ENCODE measurements around the gene LRRC7. TPM values are rescaled to one million over a fixed set of nuclear protein-coding genes. Genes with fewer than 3 reads are reported as not detected.

Gene LRRC7
- total and polyA plus RNA-seq, 5 donors from 2014 or later = 0.07 to 0.15 (median 0.15) TPM; not detected in 2

- no peak for ATAC-seq (ENCODE audit: low read depth in 2 of 2)
- Histone ChIP-seq H3K4me1 (ENCODE audit: control insufficient read depth, insufficient read depth, low read length, poor library complexity, severe bottlenecking) (no peaks in the 10 kb centered on the region), H3K4me3 (ENCODE audit: low read depth, low read length) (no peak overlapping the region), H3K36me3 (ENCODE audit: control insufficient read depth, insufficient read depth, low read length) (no peaks in the 10 kb centered on the region), H3K27ac (ENCODE audit: insufficient read depth, low read length, poor library complexity, severe bottlenecking) (no peak overlapping the region), H3K27me3 (ENCODE audit: control insufficient read depth, insufficient read depth, low read length) (no peaks in the 10 kb centered on the region), H3K9me3 (ENCODE audit: control insufficient read depth in 2 of 2, low read length in 2 of 2) (no peaks in the 10 kb centered on the region)
- no peaks in the 10 kb centered on the region for H3K36me3 Mint-ChIP-seq
- no peaks in the 10 kb centered on the region for H3K27me3 Mint-ChIP-seq
- DNase-seq = no peak
- H3K9me3 Mint-ChIP-seq = peaks cover 0 to 6% (median 0%) of the 10 kb centered on the region in 7 donors
- no peaks in the 10 kb centered on the region for H3K4me1 Mint-ChIP-seq
- no peak overlapping the region for H3K4me3 Mint-ChIP-seq
- H3K27ac Mint-ChIP-seq = no peak overlapping the region
Measured at GRCh38 chr1:69985901-69986439, 418.2 kb downstream of the LRRC7 start.

DNA sequence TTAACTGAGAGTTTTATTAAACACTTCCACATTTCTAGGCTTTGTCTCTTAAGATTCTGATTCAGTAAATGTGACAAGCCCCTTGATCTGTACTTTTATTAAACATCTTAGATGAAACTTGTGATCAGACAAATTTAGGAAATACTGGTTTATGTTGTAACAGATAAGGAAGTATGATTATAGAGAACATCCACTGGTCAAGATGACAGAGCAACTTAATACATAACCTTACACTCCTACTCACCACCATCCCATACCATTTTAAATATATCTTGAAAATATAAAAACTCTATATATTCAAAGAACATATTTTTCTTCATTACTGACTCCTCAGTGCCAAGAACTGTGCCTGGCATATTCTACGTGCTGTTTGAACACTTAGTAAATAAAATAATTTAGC is 420.2 kb downstream of the LRRC7 start:
- no peak for ATAC-seq (ENCODE audit: low read depth in 2 of 2)
- no peak overlapping the region for H3K27ac Mint-ChIP-seq

GRCh38 chr1:69991644-69992043 is 423.9 kb downstream of the LRRC7 start:
- Histone ChIP-seq H3K36me3 (ENCODE audit: control insufficient read depth, insufficient read depth, low read length) (no peaks in the 10 kb centered on the region), H3K27me3 (ENCODE audit: control insufficient read depth, insufficient read depth, low read length) (no peaks in the 10 kb centered on the region), H3K4me1 (ENCODE audit: control insufficient read depth, insufficient read depth, low read length, poor library complexity, severe bottlenecking) (no peaks in the 10 kb centered on the region), H3K9me3 (ENCODE audit: control insufficient read depth in 2 of 2, low read length in 2 of 2) (no peaks in the 10 kb centered on the region), H3K27ac (ENCODE audit: insufficient read depth, low read length, poor library complexity, severe bottlenecking) (no peak overlapping the region), H3K4me3 (ENCODE audit: low read depth, low read length) (no peak overlapping the region)
- no peaks in the 10 kb centered on the region for H3K27me3 Mint-ChIP-seq
- H3K27ac Mint-ChIP-seq = no peak overlapping the region
- DNase-seq (no peak), ATAC-seq (ENCODE audit: low read depth in 2 of 2) (no peak)
- no peaks in the 10 kb centered on the region for H3K4me1 Mint-ChIP-seq
- H3K9me3 Mint-ChIP-seq = peaks cover 0 to 2% (median 0%) of the 10 kb centered on the region in 7 donors
- no peak overlapping the region for H3K4me3 Mint-ChIP-seq
- no peaks in the 10 kb centered on the region for H3K36me3 Mint-ChIP-seq

More for the DNA sequence above, 420.2 kb downstream of the LRRC7 start:
- Mint-ChIP-seq H3K27me3 (no peaks in the 10 kb centered on the region), H3K9me3 (peaks cover 0 to 6% (median 0%) of the 10 kb centered on the region in 7 donors), H3K36me3 (no peaks in the 10 kb centered on the region), H3K4me3 (no peak overlapping the region), H3K4me1 (no peaks in the 10 kb centered on the region)
- no peak overlapping the region for H3K27ac ChIP-seq (ENCODE audit: insufficient read depth, low read length, poor library complexity, severe bottlenecking)
- DNase-seq = no peak
- no peaks in the 10 kb centered on the region for H3K36me3 ChIP-seq (ENCODE audit: control insufficient read depth, insufficient read depth, low read length)
- no peaks in the 10 kb centered on the region for H3K9me3 ChIP-seq (ENCODE audit: control insufficient read depth in 2 of 2, low read length in 2 of 2)
- no peak overlapping the region for H3K4me3 ChIP-seq (ENCODE audit: low read depth, low read length)
- H3K27me3 ChIP-seq (ENCODE audit: control insufficient read depth, insufficient read depth, low read length) = no peaks in the 10 kb centered on the region
- no peaks in the 10 kb centered on the region for H3K4me1 ChIP-seq (ENCODE audit: control insufficient read depth, insufficient read depth, low read length, poor library complexity, severe bottlenecking)

DNA sequence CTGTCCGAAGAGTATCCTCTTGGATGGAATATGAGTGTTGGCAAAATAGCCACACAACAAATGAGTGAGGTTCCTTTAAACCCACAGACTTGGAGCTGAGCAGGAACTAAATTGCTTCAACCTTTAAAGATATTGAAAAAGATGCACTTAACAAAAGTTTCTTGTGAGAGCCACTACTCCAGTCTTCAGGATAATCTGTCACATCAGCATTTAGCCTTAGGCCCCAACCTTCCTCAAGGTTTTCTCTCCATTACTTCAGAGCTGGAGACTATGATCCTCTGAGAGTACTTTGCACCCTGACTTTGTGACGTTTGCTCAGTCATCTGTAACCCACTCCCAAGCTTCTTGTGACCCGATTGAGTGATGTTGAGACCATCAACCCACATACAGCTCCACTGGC is 424.9 kb downstream of the LRRC7 start:
- Histone ChIP-seq H3K27me3 (ENCODE audit: control insufficient read depth, insufficient read depth, low read length) (no peaks in the 10 kb centered on the region), H3K4me3 (ENCODE audit: low read depth, low read length) (no peak overlapping the region), H3K9me3 (ENCODE audit: control insufficient read depth in 2 of 2, low read length in 2 of 2) (no peaks in the 10 kb centered on the region), H3K27ac (ENCODE audit: insufficient read depth, low read length, poor library complexity, severe bottlenecking) (no peak overlapping the region), H3K36me3 (ENCODE audit: control insufficient read depth, insufficient read depth, low read length) (no peaks in the 10 kb centered on the region), H3K4me1 (ENCODE audit: control insufficient read depth, insufficient read depth, low read length, poor library complexity, severe bottlenecking) (no peaks in the 10 kb centered on the region)
- peaks cover 0 to 2% (median 0%) of the 10 kb centered on the region in 7 donors for H3K9me3 Mint-ChIP-seq
- no peak for DNase-seq
- no peaks in the 10 kb centered on the region for H3K27me3 Mint-ChIP-seq
- no peak overlapping the region for H3K4me3 Mint-ChIP-seq
- no peak overlapping the region for H3K27ac Mint-ChIP-seq
- ATAC-seq (ENCODE audit: low read depth in 2 of 2) = no peak
- H3K4me1 Mint-ChIP-seq = no peaks in the 10 kb centered on the region
- H3K36me3 Mint-ChIP-seq = no peaks in the 10 kb centered on the region

GRCh38 chr1:69993810-69994209 is 426.1 kb downstream of the LRRC7 start:
- Histone ChIP-seq H3K9me3 (ENCODE audit: control insufficient read depth in 2 of 2, low read length in 2 of 2) (peaks cover 0 to 2% of the 10 kb centered on the region in 2 experiments), H3K4me1 (ENCODE audit: control insufficient read depth, insufficient read depth, low read length, poor library complexity, severe bottlenecking) (no peaks in the 10 kb centered on the region), H3K4me3 (ENCODE audit: low read depth, low read length) (no peak overlapping the region), H3K36me3 (ENCODE audit: control insufficient read depth, insufficient read depth, low read length) (no peaks in the 10 kb centered on the region), H3K27me3 (ENCODE audit: control insufficient read depth, insufficient read depth, low read length) (no peaks in the 10 kb centered on the region), H3K27ac (ENCODE audit: insufficient read depth, low read length, poor library complexity, severe bottlenecking) (no peak overlapping the region)
- H3K4me1 Mint-ChIP-seq = no peaks in the 10 kb centered on the region
- DNase-seq (no peak), ATAC-seq (ENCODE audit: low read depth in 2 of 2) (no peak)
- no peak overlapping the region for H3K4me3 Mint-ChIP-seq
- H3K9me3 Mint-ChIP-seq = peaks cover 0 to 5% (median 0%) of the 10 kb centered on the region in 7 donors
- H3K27me3 Mint-ChIP-seq = no peaks in the 10 kb centered on the region
- H3K27ac Mint-ChIP-seq = no peak overlapping the region
- no peaks in the 10 kb centered on the region for H3K36me3 Mint-ChIP-seq

GRCh38 chr1:69994241-69994640 is 426.5 kb downstream of the LRRC7 start:
- no peaks in the 10 kb centered on the region for H3K27me3 Mint-ChIP-seq
- Histone ChIP-seq H3K9me3 (ENCODE audit: control insufficient read depth in 2 of 2, low read length in 2 of 2) (peaks cover 0 to 2% of the 10 kb centered on the region in 2 experiments), H3K4me3 (ENCODE audit: low read depth, low read length) (no peak overlapping the region), H3K27ac (ENCODE audit: insufficient read depth, low read length, poor library complexity, severe bottlenecking) (no peak overlapping the region), H3K27me3 (ENCODE audit: control insufficient read depth, insufficient read depth, low read length) (no peaks in the 10 kb centered on the region), H3K36me3 (ENCODE audit: control insufficient read depth, insufficient read depth, low read length) (no peaks in the 10 kb centered on the region), H3K4me1 (ENCODE audit: control insufficient read depth, insufficient read depth, low read length, poor library complexity, severe bottlenecking) (no peaks in the 10 kb centered on the region)
- no peak overlapping the region for H3K27ac Mint-ChIP-seq
- H3K4me3 Mint-ChIP-seq = no peak overlapping the region
- H3K4me1 Mint-ChIP-seq = no peaks in the 10 kb centered on the region
- H3K9me3 Mint-ChIP-seq = peaks cover 0 to 5% (median 0%) of the 10 kb centered on the region in 7 donors
- DNase-seq (no peak), ATAC-seq (ENCODE audit: low read depth in 2 of 2) (no peak)
- no peaks in the 10 kb centered on the region for H3K36me3 Mint-ChIP-seq

DNA sequence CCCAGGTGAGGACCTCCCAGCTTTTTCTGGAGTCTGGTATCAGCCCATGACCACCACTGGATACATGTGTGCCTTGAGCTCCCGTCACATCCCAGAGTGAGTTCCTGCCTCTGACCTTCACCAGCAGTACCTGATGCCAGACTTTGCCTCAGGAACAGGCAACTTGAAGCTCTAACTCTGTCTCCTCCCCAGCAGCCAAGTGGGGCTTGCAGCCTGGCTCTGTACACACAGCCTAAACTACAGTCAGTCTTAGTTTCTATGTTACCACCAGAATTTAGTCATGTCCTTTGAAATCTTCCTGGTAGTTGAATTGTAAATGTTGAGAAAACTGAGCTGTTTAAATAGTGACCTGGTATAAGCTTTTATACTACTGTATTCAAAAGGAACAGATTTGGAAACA is 431.1 kb downstream of the LRRC7 start:
- ATAC-seq (ENCODE audit: low read depth in 2 of 2) = no peak
- Mint-ChIP-seq H3K27ac (no peak overlapping the region), H3K4me1 (no peaks in the 10 kb centered on the region), H3K27me3 (no peaks in the 10 kb centered on the region), H3K4me3 (no peak overlapping the region), H3K9me3 (peaks cover 0 to 5% (median 3%) of the 10 kb centered on the region in 7 donors), H3K36me3 (no peaks in the 10 kb centered on the region)
- no peaks in the 10 kb centered on the region for H3K27me3 ChIP-seq (ENCODE audit: control insufficient read depth, insufficient read depth, low read length)
- H3K36me3 ChIP-seq (ENCODE audit: control insufficient read depth, insufficient read depth, low read length) = no peaks in the 10 kb centered on the region
- DNase-seq = no peak
- H3K27ac ChIP-seq (ENCODE audit: insufficient read depth, low read length, poor library complexity, severe bottlenecking) = no peak overlapping the region
- peaks cover 0 to 2% of the 10 kb centered on the region in 2 experiments for H3K9me3 ChIP-seq (ENCODE audit: control insufficient read depth in 2 of 2, low read length in 2 of 2)
- no peaks in the 10 kb centered on the region for H3K4me1 ChIP-seq (ENCODE audit: control insufficient read depth, insufficient read depth, low read length, poor library complexity, severe bottlenecking)
- H3K4me3 ChIP-seq (ENCODE audit: low read depth, low read length) = no peak overlapping the region

- no peaks in the 10 kb centered on the region for H3K36me3 Mint-ChIP-seq
- peaks cover 0 to 3% (median under 1%) of the 10 kb centered on the region in 7 donors for H3K9me3 Mint-ChIP-seq
- DNase-seq (no peak), ATAC-seq (ENCODE audit: low read depth in 2 of 2) (no peak)
- H3K27me3 Mint-ChIP-seq = no peaks in the 10 kb centered on the region
- no peak overlapping the region for H3K4me3 ChIP-seq (ENCODE audit: low read depth, low read length)
- H3K27me3 ChIP-seq (ENCODE audit: control insufficient read depth, insufficient read depth, low read length) = no peaks in the 10 kb centered on the region
- no peaks in the 10 kb centered on the region for H3K4me1 ChIP-seq (ENCODE audit: control insufficient read depth, insufficient read depth, low read length, poor library complexity, severe bottlenecking)
- no peak overlapping the region for H3K4me3 Mint-ChIP-seq
- H3K27ac ChIP-seq (ENCODE audit: insufficient read depth, low read length, poor library complexity, severe bottlenecking) = no peak overlapping the region
- no peaks in the 10 kb centered on the region for H3K36me3 ChIP-seq (ENCODE audit: control insufficient read depth, insufficient read depth, low read length)
- no peaks in the 10 kb centered on the region for H3K9me3 ChIP-seq (ENCODE audit: control insufficient read depth in 2 of 2, low read length in 2 of 2)
- no peak overlapping the region for H3K27ac Mint-ChIP-seq
- no peaks in the 10 kb centered on the region for H3K4me1 Mint-ChIP-seq
Measured at GRCh38 chr1:70003211-70003908, 435.6 kb downstream of the LRRC7 start.

All from CD4-positive, CD25-positive, alpha-beta regulatory T cell (primary cell).